PFSK-1 (cell line): ENCODE measurements around the gene VAV2.

Experiments used
- FOXP2 ChIP-seq: optimal IDR thresholded peaks from 2 replicates; pipeline ENCODE3; 2011; ENCODE audit warnings: borderline replicate concordance, control low read depth, inconsistent platforms; ENCODE audit not compliant: insufficient read depth; ENCODE audit errors: extremely low read length, extremely low read depth
- POLR2AphosphoS5 ChIP-seq: IDR thresholded peaks from 2 replicates; pipeline ENCODE4 v1.6.1; 2012; ENCODE audit warnings: low read depth, mild to moderate bottlenecking, control low read depth, low read length, moderate library complexity
- SIN3A ChIP-seq: IDR thresholded peaks from 2 replicates; pipeline ENCODE4 v1.6.1; 2012; ENCODE audit warnings: mild to moderate bottlenecking, low read length, moderate library complexity, borderline replicate concordance; ENCODE audit not compliant: insufficient read depth
- TAF1 ChIP-seq: IDR thresholded peaks from 2 replicates; pipeline ENCODE4 v1.6.1; 2012; ENCODE audit warnings: low read length, control low read depth, borderline replicate concordance; ENCODE audit not compliant: insufficient read depth
- TF ChIP-seq, protein P1 (sequence below), 2 experiments: IDR thresholded peaks; 2 replicates each; pipeline versions ENCODE4 v1.6.1 to v1.8.0; 2011 to 2012; ENCODE audit warnings: low read depth in 2 of 2, low read length in 2 of 2, control low read depth in 1 of 2, inconsistent platforms in 1 of 2, mild to moderate bottlenecking in 1 of 2, moderate library complexity in 1 of 2; ENCODE audit not compliant: insufficient read depth in 1 of 2

VAV2 gene

DNA sequence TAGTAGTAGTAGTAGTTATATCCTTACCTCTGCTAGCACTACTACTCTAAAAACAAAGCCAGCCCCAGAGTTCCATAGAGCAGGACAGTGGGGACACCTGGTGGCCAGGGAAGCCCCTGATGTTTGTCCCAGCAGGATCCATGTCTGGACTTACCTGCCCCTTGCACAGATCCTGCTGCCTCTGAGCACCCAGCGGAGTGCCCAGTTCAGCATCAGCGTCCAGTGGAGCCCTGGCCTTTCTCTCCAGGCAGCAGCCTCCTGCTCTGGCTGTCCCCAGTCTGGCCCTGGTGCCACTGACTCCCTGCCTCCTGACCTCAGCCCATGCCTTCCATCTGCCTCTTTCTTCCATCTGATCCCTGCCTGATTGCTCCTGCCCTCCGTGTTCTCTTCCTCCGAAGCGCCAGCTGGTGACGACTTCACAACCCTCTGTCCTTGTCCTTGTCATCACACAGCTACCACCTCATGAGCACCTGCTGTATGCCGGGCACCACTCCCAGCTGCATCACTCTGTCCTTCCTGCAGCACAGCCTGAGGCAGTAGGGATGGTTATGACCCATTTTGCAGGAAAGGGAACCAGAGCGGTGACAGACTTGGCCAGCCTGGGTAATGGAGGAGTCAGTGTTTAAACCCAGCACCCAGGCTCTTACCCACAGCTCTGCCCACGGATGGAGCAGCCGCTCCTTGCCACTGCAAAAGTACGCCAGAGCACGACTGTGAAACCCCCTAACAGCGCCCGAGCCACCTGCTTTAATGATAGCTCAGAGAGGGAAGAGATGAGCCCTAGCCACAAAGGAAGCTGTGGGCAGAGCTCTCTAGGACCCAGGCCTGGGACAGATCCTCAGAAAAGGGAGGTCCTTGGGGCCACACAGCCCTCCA, 265.5 kb downstream of the VAV2 start:
- TF ChIP-seq, protein P1, sequence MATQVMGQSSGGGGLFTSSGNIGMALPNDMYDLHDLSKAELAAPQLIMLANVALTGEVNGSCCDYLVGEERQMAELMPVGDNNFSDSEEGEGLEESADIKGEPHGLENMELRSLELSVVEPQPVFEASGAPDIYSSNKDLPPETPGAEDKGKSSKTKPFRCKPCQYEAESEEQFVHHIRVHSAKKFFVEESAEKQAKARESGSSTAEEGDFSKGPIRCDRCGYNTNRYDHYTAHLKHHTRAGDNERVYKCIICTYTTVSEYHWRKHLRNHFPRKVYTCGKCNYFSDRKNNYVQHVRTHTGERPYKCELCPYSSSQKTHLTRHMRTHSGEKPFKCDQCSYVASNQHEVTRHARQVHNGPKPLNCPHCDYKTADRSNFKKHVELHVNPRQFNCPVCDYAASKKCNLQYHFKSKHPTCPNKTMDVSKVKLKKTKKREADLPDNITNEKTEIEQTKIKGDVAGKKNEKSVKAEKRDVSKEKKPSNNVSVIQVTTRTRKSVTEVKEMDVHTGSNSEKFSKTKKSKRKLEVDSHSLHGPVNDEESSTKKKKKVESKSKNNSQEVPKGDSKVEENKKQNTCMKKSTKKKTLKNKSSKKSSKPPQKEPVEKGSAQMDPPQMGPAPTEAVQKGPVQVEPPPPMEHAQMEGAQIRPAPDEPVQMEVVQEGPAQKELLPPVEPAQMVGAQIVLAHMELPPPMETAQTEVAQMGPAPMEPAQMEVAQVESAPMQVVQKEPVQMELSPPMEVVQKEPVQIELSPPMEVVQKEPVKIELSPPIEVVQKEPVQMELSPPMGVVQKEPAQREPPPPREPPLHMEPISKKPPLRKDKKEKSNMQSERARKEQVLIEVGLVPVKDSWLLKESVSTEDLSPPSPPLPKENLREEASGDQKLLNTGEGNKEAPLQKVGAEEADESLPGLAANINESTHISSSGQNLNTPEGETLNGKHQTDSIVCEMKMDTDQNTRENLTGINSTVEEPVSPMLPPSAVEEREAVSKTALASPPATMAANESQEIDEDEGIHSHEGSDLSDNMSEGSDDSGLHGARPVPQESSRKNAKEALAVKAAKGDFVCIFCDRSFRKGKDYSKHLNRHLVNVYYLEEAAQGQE (IDR thresholded peaks at IDR 0.05; ENCODE audit: insufficient read depth in 1 of 2, low read depth in 2 of 2, low read length in 2 of 2), result no peak
- TF ChIP-seq SIN3A (no peak), TAF1 (no peak), POLR2AphosphoS5 (no peak), FOXP2 (no peak)

DNA sequence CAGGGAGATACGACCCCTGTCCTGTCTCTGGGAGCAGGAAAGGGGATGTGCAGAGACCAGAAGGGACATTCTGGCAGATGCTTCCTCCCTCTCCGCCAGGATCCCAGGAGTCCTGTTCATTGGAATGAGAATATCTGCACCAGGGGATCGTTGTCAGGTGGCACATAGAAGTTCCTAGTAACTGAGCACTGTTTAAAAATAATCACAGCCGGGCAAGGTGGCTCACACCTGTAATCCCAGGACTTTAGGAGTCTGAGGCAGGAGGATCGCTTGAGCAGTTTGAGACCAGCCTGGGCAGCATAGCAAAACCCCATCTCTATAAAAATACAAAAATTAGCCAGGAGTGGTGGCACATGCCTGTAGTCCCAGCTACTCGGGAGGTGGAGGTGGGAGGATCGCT, 266.2 kb downstream of the VAV2 start:
- TF ChIP-seq, protein P1 (IDR thresholded peaks at IDR 0.05; ENCODE audit: insufficient read depth in 1 of 2, low read depth in 2 of 2, low read length in 2 of 2), result no peak
- no peak for TF ChIP-seq FOXP2
- no peak for TF ChIP-seq POLR2AphosphoS5
- TF ChIP-seq SIN3A, result no peak
- no peak for TF ChIP-seq TAF1

DNA sequence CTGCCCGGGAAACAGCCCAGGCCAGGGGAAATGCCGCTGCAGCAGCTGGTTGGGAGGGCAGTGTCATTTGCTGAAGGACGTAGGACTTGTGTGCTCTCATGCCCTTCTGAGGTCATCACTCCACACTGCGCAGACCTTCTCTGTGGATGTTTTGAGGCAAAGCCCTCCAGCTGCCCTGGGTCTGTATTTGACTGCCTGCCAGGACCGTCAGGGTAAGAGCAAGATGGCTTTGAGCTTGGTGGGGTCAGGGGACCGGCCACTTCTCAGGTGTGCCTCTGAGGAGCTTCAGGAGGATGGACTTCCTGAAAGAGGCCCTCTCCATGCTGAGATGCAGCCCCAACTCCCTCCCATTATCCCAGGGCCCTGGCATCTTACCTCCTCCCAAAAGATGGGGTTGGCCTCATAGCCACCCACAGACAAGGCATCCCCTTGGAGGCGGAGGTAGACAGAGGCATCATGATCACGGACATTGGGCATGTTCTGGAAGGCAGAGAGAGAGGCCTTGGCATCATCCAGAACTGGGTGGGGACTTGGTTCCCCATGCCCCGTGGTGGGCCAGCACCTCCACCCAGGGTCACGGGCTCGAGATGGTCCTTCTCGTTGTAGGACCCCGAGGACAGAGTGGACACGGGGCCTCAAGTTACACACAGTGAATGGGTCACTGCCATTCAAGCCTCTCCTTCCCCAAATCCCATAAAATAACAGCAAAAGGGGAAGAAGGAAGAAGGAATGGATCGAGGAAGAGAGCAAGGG, 273.4 kb downstream of the VAV2 start:
- TF ChIP-seq, protein P1 (IDR thresholded peaks at IDR 0.05; ENCODE audit: insufficient read depth in 1 of 2, low read depth in 2 of 2, low read length in 2 of 2), result no peak
- TF ChIP-seq TAF1 (no peak), POLR2AphosphoS5 (no peak), FOXP2 (no peak), SIN3A (no peak)

DNA sequence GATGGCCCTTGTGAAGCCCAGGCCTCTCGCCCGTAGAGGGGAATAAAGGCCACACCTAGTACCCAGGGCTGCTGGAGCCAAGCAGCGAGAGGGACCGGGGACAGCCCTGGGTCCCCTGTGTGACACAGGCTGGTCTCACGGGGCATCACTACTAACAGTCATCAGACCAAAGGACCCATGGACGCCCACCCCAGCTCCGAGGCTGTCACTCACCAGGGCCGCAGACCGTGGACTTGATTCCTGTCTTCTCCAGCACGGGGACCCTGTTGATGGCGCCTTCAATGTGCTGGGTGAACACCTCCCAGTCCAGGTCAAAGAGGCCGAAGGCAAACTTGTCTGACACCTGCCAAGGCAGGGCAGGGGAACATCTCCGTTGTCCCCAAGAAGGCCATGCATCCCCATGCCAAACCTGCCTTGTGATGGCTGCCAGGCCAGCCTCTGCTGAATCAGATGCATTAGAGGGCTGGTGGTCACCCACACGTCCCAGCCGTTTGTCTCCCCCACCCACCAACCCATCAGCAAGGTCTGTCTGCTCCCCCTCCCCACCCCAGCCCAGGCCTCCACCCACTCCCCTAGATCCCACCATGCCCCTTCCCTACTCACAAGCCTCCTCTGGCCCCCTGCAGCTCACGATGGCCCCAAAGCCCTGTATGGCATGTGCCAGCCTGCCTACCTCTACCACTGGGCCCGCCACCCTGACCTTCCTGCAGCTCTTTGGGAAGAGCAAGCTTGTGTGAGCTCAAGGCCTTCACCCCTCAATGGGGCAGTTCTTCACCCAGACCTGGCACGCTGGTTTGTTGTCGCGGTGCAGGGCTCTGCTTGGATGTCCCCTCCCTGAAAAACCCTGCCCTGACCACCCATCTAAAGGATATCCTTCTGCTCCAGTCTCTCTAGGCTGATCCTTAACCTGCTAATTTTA, 274.8 kb downstream of the VAV2 start:
- no peak for TF ChIP-seq SIN3A
- TF ChIP-seq FOXP2, result no peak
- TF ChIP-seq TAF1, result no peak

DNA sequence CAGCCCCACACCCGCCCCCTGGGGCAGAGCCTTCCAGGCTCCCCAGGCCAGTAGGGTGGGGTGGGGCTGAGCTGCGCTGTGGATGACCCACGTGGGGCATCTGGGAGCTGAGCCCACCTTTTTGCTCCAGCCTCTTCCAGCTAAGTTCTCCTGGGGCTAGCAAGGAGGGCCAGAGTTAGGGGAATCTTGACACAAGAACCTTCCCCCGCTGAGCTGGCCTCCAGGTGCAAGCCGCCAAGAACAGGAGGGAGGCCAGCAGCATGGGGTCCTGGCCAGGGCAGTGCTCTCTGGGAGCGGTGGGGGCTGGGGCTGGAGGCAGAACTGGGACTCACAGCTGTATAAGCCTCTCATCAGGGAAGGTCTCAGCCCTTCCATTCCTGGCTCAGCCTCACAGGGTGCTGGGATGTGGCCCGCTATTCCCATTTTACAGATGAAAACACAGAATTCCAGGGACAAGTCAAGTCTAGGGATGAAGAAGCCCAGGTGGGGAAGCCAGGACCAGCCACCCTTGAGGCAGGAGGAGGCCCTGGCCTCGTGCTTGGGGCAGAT, 275.5 kb downstream of the VAV2 start:
- TF ChIP-seq, protein P1 (IDR thresholded peaks at IDR 0.05; ENCODE audit: insufficient read depth in 1 of 2, low read depth in 2 of 2, low read length in 2 of 2), result no peak
- no peak for TF ChIP-seq POLR2AphosphoS5
- TF ChIP-seq SIN3A, result no peak
- no peak for TF ChIP-seq TAF1
- no peak for TF ChIP-seq FOXP2
